Astrocyte (in vitro differentiated cells and primary cell): ENCODE results near the gene HSPE1. TPM values are rescaled to one million over a fixed set of nuclear protein-coding genes. Genes with fewer than 3 reads are reported as not detected.

ENCODE experiments used
- DNase-seq: peaks from one replicate; pipeline ENCODE4 v3.0.0-alpha.2; 2010; ENCODE audit warnings: low read depth
- FAIRE-seq: peaks from 2 replicates; lab custom pipeline; 2011; peaks lifted over from hg19 to GRCh38; lab: Jason Lieb, UNC
- H2AFZ ChIP-seq: 2 replicates; pipeline ENCODE4 v1.6.0; 2012; ENCODE audit warnings: low read depth, low read length, inconsistent platforms
- H3K27ac ChIP-seq: 2 replicates; pipeline ENCODE4 v1.5.1; 2011; ENCODE audit warnings: low read depth, low read length, inconsistent platforms
- H3K27me3 ChIP-seq: 2 replicates; pipeline ENCODE4 v1.6.0; 2011; ENCODE audit warnings: low read length, inconsistent platforms; ENCODE audit not compliant: insufficient read depth
- H3K36me3 ChIP-seq: 2 replicates; pipeline ENCODE4 v1.5.1; 2011; ENCODE audit warnings: low read length, inconsistent platforms; ENCODE audit not compliant: insufficient read depth
- H3K4me1 ChIP-seq: 2 replicates; pipeline ENCODE4 v1.5.1; 2011; ENCODE audit warnings: low read length, inconsistent platforms; ENCODE audit not compliant: insufficient read depth
- H3K4me2 ChIP-seq: 2 replicates; pipeline ENCODE4 v1.6.0; 2012; ENCODE audit warnings: low read length, inconsistent platforms
- H3K4me3 ChIP-seq: 2 replicates; pipeline ENCODE4 v1.5.1; 2011; ENCODE audit warnings: low read depth, mild to moderate bottlenecking, low read length, inconsistent platforms; ENCODE audit not compliant: insufficient read depth
- H3K79me2 ChIP-seq: 2 replicates; pipeline ENCODE4 v1.6.0; 2012; ENCODE audit warnings: mild to moderate bottlenecking, low read length, inconsistent platforms; ENCODE audit not compliant: insufficient read depth
- H3K9ac ChIP-seq: 2 replicates; pipeline ENCODE4 v1.6.0; 2012; ENCODE audit warnings: mild to moderate bottlenecking, low read length, inconsistent platforms
- H3K9me3 ChIP-seq: 2 replicates; pipeline ENCODE4 v1.5.1; 2012; ENCODE audit warnings: low read depth, mild to moderate bottlenecking, low read length, inconsistent platforms; ENCODE audit not compliant: insufficient read depth
- H4K20me1 ChIP-seq: 2 replicates; pipeline ENCODE4 v1.6.0; 2012; ENCODE audit warnings: low read length, inconsistent platforms; ENCODE audit not compliant: insufficient read depth
- H3K27ac Mint-ChIP-seq: one replicate; pipeline ENCODE4 v1.8.0; 2021; ENCODE audit warnings: mild to moderate bottlenecking, mixed read lengths; ENCODE audit not compliant: unreplicated experiment
- H3K27me3 Mint-ChIP-seq: one replicate; pipeline ENCODE4 v1.8.0; 2021; ENCODE audit warnings: low read depth, mixed read lengths; ENCODE audit not compliant: unreplicated experiment
- H3K36me3 Mint-ChIP-seq: one replicate; pipeline ENCODE4 v1.8.0; 2021; ENCODE audit warnings: low read depth, mixed read lengths; ENCODE audit not compliant: unreplicated experiment
- H3K4me1 Mint-ChIP-seq: one replicate; pipeline ENCODE4 v1.8.0; 2021; ENCODE audit warnings: low read depth, mixed read lengths; ENCODE audit not compliant: unreplicated experiment
- H3K4me3 Mint-ChIP-seq: one replicate; pipeline ENCODE4 v1.8.0; 2021; ENCODE audit warnings: mild to moderate bottlenecking, moderate library complexity, mixed read lengths; ENCODE audit not compliant: unreplicated experiment
- H3K9me3 Mint-ChIP-seq: one replicate; pipeline ENCODE4 v1.8.0; 2021; ENCODE audit warnings: mild to moderate bottlenecking, mixed read lengths; ENCODE audit not compliant: unreplicated experiment
- CTCF ChIP-seq: IDR thresholded peaks from 2 replicates; pipeline ENCODE4 v1.5.1; 2011; ENCODE audit warnings: low read depth, mild to moderate bottlenecking, inconsistent platforms, low read length, moderate library complexity; ENCODE audit not compliant: insufficient read depth
- EZH2 ChIP-seq: IDR thresholded peaks from 2 replicates; pipeline ENCODE4 v1.6.1; 2012; ENCODE audit warnings: mild to moderate bottlenecking, low read length, inconsistent platforms; ENCODE audit not compliant: insufficient read depth
- total RNA-seq: library from RNA; stranded (reverse); gene quantifications from 2 replicates; pipeline ENCODE4 v1.2.1, GENCODE V29; 2021

Gene HSPE1
- total RNA-seq, 1 donor from 2014 or later = 139 TPM

GRCh38 chr2:197513915-197514314, 13.7 kb downstream of the HSPE1 start:
- no peak overlapping the region for H3K4me3 Mint-ChIP-seq
- TF ChIP-seq EZH2 (no peak), CTCF (no peak)
- H3K36me3 ChIP-seq = no peaks in the 10 kb centered on the region
- no peak overlapping the region for H3K9ac ChIP-seq
- peaks cover 8% of the 10 kb centered on the region for H3K4me1 ChIP-seq
- H4K20me1 ChIP-seq = peaks cover 7% of the 10 kb centered on the region
- H3K79me2 ChIP-seq = peaks cover 32% of the 10 kb centered on the region
- no peaks in the 10 kb centered on the region for H3K27me3 ChIP-seq
- H3K27ac Mint-ChIP-seq = no peak overlapping the region
- no peaks in the 10 kb centered on the region for H3K36me3 Mint-ChIP-seq
- no peaks in the 10 kb centered on the region for H3K9me3 ChIP-seq
- no peak overlapping the region for H3K4me2 ChIP-seq
- H3K9me3 Mint-ChIP-seq = no peaks in the 10 kb centered on the region
- peaks cover 7% of the 10 kb centered on the region for H3K4me1 Mint-ChIP-seq
- H3K27ac ChIP-seq = no peak overlapping the region
- H2AFZ ChIP-seq = no peak overlapping the region
- no peak overlapping the region for H3K4me3 ChIP-seq
- no peaks in the 10 kb centered on the region for H3K27me3 Mint-ChIP-seq
- FAIRE-seq (peak; percentile 26), DNase-seq (no peak)

GRCh38 chr2:197514754-197515153, 14.6 kb downstream of the HSPE1 start:
- Histone ChIP-seq H3K9me3 (no peaks in the 10 kb centered on the region), H3K9ac (peak overlapping the region; percentile 95), H3K4me1 (peaks cover 8% of the 10 kb centered on the region), H3K36me3 (no peaks in the 10 kb centered on the region), H4K20me1 (peaks cover 13% of the 10 kb centered on the region), H3K27me3 (no peaks in the 10 kb centered on the region), H3K79me2 (peaks cover 41% of the 10 kb centered on the region), H3K4me3 (peak overlapping the region; percentile 79), H3K4me2 (peak overlapping the region; percentile 91), H2AFZ (peak overlapping the region; percentile 95), H3K27ac (no peak overlapping the region)
- TF ChIP-seq EZH2 = no peak
- no peak for TF ChIP-seq CTCF
- Mint-ChIP-seq H3K4me3 (peak overlapping the region; percentile 98), H3K27me3 (no peaks in the 10 kb centered on the region), H3K4me1 (peaks cover 9% of the 10 kb centered on the region), H3K9me3 (no peaks in the 10 kb centered on the region), H3K27ac (peak overlapping the region; percentile 12), H3K36me3 (no peaks in the 10 kb centered on the region)
- DNase-seq = peak; percentile 3
- FAIRE-seq = no peak

GRCh38 chr2:197515315-197515738, 15.1 kb downstream of the HSPE1 start:
- peaks cover 9% of the 10 kb centered on the region for H3K4me1 Mint-ChIP-seq
- Histone ChIP-seq H2AFZ (peak overlapping the region; percentile 95), H3K79me2 (peaks cover 46% of the 10 kb centered on the region), H3K27me3 (no peaks in the 10 kb centered on the region), H3K4me2 (peak overlapping the region; percentile 91), H3K4me3 (peak overlapping the region; percentile 79), H3K9me3 (no peaks in the 10 kb centered on the region), H3K36me3 (no peaks in the 10 kb centered on the region), H3K4me1 (peaks cover 8% of the 10 kb centered on the region), H3K9ac (peak overlapping the region; percentile 95), H4K20me1 (peaks cover 19% of the 10 kb centered on the region), H3K27ac (peak overlapping the region; percentile 86)
- H3K36me3 Mint-ChIP-seq = no peaks in the 10 kb centered on the region
- no peaks in the 10 kb centered on the region for H3K9me3 Mint-ChIP-seq
- TF ChIP-seq EZH2 (no peak), CTCF (no peak)
- H3K4me3 Mint-ChIP-seq = peak overlapping the region; percentile 98
- FAIRE-seq (no peak), DNase-seq (no peak)
- H3K27me3 Mint-ChIP-seq = no peaks in the 10 kb centered on the region
- peak overlapping the region; percentile 85 for H3K27ac Mint-ChIP-seq
